ENCODE results near the gene OTUD3.

- no peak for TF ChIP-seq POLR2A (IDR thresholded peaks at IDR 0.05)
- no peak for TF ChIP-seq CTCF (IDR thresholded peaks at IDR 0.05)
These were observed 21.2 kb upstream of the OTUD3 start for GRCh38 chr1:19861034-19861433.

All from esophagus squamous epithelium (tissue), 4 donors.